ENCODE data around the gene FAM53B.

FAM53B gene

GRCh38 chr10:124645467-124646095 lies 98.6 kb downstream of the FAM53B start:
- no peak for TF ChIP-seq CTCF (IDR thresholded peaks at IDR 0.05)

GRCh38 chr10:124644771-124645415 lies 99.3 kb downstream of the FAM53B start:
- TF ChIP-seq CTCF (IDR thresholded peaks at IDR 0.05), result no peak

DNA sequence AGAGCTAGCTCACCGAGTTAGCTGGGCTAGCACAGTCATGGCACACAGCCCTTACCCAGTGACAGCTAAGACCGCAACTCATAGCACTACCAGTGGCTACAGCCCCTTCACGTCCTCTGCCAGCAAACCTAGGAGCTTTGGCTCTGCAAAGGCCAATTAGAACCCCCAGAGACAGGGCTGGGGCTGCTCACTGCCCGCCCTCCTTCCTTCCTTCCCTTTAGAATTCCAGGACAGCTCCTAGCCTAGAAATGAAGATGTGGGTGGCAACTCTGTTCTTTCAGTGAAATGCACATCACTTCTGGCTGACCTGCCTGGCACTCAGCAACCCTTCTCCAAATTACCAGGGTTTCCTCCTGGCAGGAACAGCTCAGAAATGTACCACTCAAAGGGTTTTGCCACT lies 99.9 kb downstream of the FAM53B start:
- no peak for TF ChIP-seq CTCF (IDR thresholded peaks at IDR 0.05)

- no peak for TF ChIP-seq CTCF (IDR thresholded peaks at IDR 0.05)
Measured at GRCh38 chr10:124643330-124644009, 100.7 kb downstream of the FAM53B start.

DNA sequence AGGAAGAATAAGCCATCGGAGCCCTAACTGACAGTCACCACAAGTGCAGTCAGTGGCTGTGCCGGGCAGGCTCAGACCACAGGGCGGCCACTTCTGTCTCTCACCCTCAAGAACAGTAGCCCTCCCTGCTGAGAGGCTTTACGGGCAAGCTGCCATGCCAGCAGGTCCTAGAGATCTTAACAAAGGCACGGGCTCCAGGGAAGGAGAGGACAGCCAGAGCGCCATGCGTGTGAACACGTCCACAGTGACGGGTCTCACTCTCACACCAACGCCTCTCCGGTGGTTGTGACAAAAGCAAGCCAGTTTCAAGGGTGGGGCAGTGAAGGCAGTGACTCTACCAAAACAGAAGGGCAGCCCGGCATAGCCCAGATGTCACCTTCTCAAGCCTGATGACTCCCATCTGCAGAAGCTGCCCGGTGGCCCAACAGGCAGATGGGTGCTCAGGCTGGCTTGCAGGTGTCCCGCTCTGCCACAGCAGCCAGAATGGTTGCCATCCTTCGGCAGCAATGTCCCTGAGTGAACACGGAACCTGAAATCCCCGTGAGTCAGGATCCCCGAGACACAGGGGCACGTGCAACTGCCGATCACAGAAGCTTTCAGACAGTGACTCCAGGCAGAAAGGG lies 102.0 kb downstream of the FAM53B start:
- no peak for TF ChIP-seq CTCF (IDR thresholded peaks at IDR 0.05)

DNA sequence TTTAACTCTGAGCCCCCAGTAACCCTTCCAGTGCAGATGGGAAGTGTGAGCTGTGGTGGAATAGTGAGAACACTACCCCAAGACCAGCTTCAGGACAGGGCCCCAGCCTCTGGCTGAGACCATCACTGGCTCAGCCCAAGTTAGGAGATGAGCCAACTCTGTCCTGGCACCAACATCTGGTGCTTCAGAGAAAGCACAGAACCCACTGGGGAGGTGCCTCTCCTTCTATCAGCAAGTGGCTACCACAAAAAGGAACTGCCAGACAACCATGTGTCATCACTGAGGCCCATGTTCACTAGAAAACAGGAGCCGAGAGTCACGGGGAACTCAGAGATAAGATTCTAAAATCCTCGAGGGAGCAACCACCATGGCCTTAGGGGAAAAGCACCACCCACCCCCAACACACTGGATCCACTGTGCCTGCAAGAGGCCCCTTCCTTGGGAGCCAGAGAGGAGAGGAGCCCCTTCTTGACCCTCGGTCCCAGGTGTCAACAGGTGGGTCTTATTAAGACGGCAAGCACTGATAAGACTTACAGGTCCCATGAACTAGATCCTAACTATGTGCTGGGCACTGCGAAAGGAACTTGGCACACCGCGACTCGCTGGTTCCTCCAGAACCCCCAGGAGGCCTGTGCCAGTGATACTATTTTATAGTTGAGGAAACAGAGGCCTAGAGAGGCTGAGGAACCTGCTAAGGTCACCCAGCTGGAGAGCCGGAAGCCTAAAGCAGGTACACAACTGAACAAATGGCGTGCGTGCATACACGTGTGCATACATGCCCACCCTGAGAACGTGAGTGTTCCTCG lies 102.7 kb downstream of the FAM53B start:
- TF ChIP-seq CTCF (IDR thresholded peaks at IDR 0.05), result no peak
